Mucosa of stomach (tissue), 1 donor: ENCODE results near the gene OR6M1.

Experiments used
- H3K27me3 ChIP-seq: one replicate; pipeline ENCODE4 v1.7.0; 2013; ENCODE audit warnings: mild to moderate bottlenecking, low read length; ENCODE audit not compliant: control insufficient read depth, insufficient read depth
- H3K36me3 ChIP-seq: one replicate; pipeline ENCODE4 v1.7.0; 2013; ENCODE audit warnings: low read length; ENCODE audit not compliant: control insufficient read depth, insufficient read depth
- H3K4me1 ChIP-seq: one replicate; pipeline ENCODE4 v1.7.0; 2013; ENCODE audit warnings: mild to moderate bottlenecking, low read length; ENCODE audit not compliant: control insufficient read depth, insufficient read depth
- H3K4me3 ChIP-seq: one replicate; pipeline ENCODE4 v1.7.0; 2013; ENCODE audit warnings: low read length
- H3K9ac ChIP-seq: one replicate; pipeline ENCODE4 v1.7.0; 2013; ENCODE audit warnings: mild to moderate bottlenecking, low read length, moderate library complexity
- H3K9me3 ChIP-seq: one replicate; pipeline ENCODE4 v1.7.0; 2013; ENCODE audit warnings: mild to moderate bottlenecking, low read length, moderate library complexity; ENCODE audit not compliant: control insufficient read depth
- donor health status: Pancreatic carcinoma.

Gene OR6M1

GRCh38 chr11:123806249-123806648 lies at the start of gene OR6M1:
OR6M1 (minus strand) TSS chr11:123806349; CDS start chr11:123806349, 0 bp downstream.
- Histone ChIP-seq H3K4me3 (no peak within 1 kb of the TSS), H3K27me3 (no peaks in the 10 kb centered on the region), H3K9ac (no peak within 1 kb of the TSS), H3K36me3 (no peaks in the 10 kb centered on the region), H3K9me3 (no peaks in the 10 kb centered on the region), H3K4me1 (no peaks in the 10 kb centered on the region)

- Histone ChIP-seq H3K36me3 (no peaks in the 10 kb centered on the region), H3K27me3 (no peaks in the 10 kb centered on the region), H3K4me1 (no peaks in the 10 kb centered on the region), H3K9ac (no peak overlapping the region), H3K9me3 (no peaks in the 10 kb centered on the region), H3K4me3 (no peak overlapping the region)
Measured at GRCh38 chr11:123853038-123853437, 46.9 kb upstream of the OR6M1 start.

- Histone ChIP-seq H3K27me3 (no peaks in the 10 kb centered on the region), H3K36me3 (no peaks in the 10 kb centered on the region), H3K4me1 (no peaks in the 10 kb centered on the region), H3K9ac (no peak overlapping the region), H3K4me3 (no peak overlapping the region), H3K9me3 (no peaks in the 10 kb centered on the region)
Measured at GRCh38 chr11:123852321-123852720, 46.2 kb upstream of the OR6M1 start.

GRCh38 chr11:123851110-123851509 lies 45.0 kb upstream of the OR6M1 start:
- H3K4me1 ChIP-seq: no peaks in the 10 kb centered on the region
- no peaks in the 10 kb centered on the region for H3K27me3 ChIP-seq
- H3K9ac ChIP-seq: no peak overlapping the region
- no peaks in the 10 kb centered on the region for H3K36me3 ChIP-seq
- H3K9me3 ChIP-seq: no peaks in the 10 kb centered on the region
- H3K4me3 ChIP-seq: no peak overlapping the region

GRCh38 chr11:123841174-123841573 lies 35.0 kb upstream of the OR6M1 start:
- Histone ChIP-seq H3K36me3 (no peaks in the 10 kb centered on the region), H3K9me3 (no peaks in the 10 kb centered on the region), H3K4me1 (no peaks in the 10 kb centered on the region), H3K4me3 (no peak overlapping the region), H3K9ac (no peak overlapping the region), H3K27me3 (no peaks in the 10 kb centered on the region)

- Histone ChIP-seq H3K27me3 (no peaks in the 10 kb centered on the region), H3K9me3 (no peaks in the 10 kb centered on the region), H3K4me1 (no peaks in the 10 kb centered on the region), H3K36me3 (no peaks in the 10 kb centered on the region), H3K9ac (no peak overlapping the region), H3K4me3 (no peak overlapping the region)
Measured at GRCh38 chr11:123839131-123839530, 33.0 kb upstream of the OR6M1 start.

GRCh38 chr11:123838659-123839058 lies 32.5 kb upstream of the OR6M1 start:
- no peak overlapping the region for H3K4me3 ChIP-seq
- H3K36me3 ChIP-seq: no peaks in the 10 kb centered on the region
- no peaks in the 10 kb centered on the region for H3K27me3 ChIP-seq
- no peaks in the 10 kb centered on the region for H3K9me3 ChIP-seq
- no peak overlapping the region for H3K9ac ChIP-seq
- H3K4me1 ChIP-seq: no peaks in the 10 kb centered on the region

GRCh38 chr11:123838199-123838598 lies 32.0 kb upstream of the OR6M1 start:
- H3K9me3 ChIP-seq: no peaks in the 10 kb centered on the region
- H3K27me3 ChIP-seq: no peaks in the 10 kb centered on the region
- no peaks in the 10 kb centered on the region for H3K36me3 ChIP-seq
- H3K9ac ChIP-seq: no peak overlapping the region
- H3K4me1 ChIP-seq: no peaks in the 10 kb centered on the region
- no peak overlapping the region for H3K4me3 ChIP-seq

GRCh38 chr11:123833095-123833494 lies 26.9 kb upstream of the OR6M1 start:
- Histone ChIP-seq H3K9ac (no peak overlapping the region), H3K27me3 (no peaks in the 10 kb centered on the region), H3K9me3 (no peaks in the 10 kb centered on the region), H3K4me3 (no peak overlapping the region), H3K36me3 (no peaks in the 10 kb centered on the region), H3K4me1 (no peaks in the 10 kb centered on the region)

GRCh38 chr11:123829745-123830144 lies 23.6 kb upstream of the OR6M1 start:
- H3K9ac ChIP-seq: no peak overlapping the region
- no peaks in the 10 kb centered on the region for H3K9me3 ChIP-seq
- H3K4me1 ChIP-seq: no peaks in the 10 kb centered on the region
- H3K4me3 ChIP-seq: no peak overlapping the region
- no peaks in the 10 kb centered on the region for H3K36me3 ChIP-seq
- no peaks in the 10 kb centered on the region for H3K27me3 ChIP-seq

GRCh38 chr11:123822599-123822998 lies 16.4 kb upstream of the OR6M1 start:
- Histone ChIP-seq H3K4me1 (peaks cover 11% of the 10 kb centered on the region), H3K9me3 (no peaks in the 10 kb centered on the region), H3K27me3 (no peaks in the 10 kb centered on the region), H3K9ac (peak overlapping the region; percentile 36), H3K4me3 (peak overlapping the region; percentile 22), H3K36me3 (no peaks in the 10 kb centered on the region)

- Histone ChIP-seq H3K36me3 (no peaks in the 10 kb centered on the region), H3K27me3 (no peaks in the 10 kb centered on the region), H3K4me3 (peak overlapping the region; percentile 22), H3K9me3 (no peaks in the 10 kb centered on the region), H3K4me1 (peaks cover 11% of the 10 kb centered on the region), H3K9ac (peak overlapping the region; percentile 36)
Measured at GRCh38 chr11:123822032-123822431, 15.9 kb upstream of the OR6M1 start.

GRCh38 chr11:123815122-123815521 lies 9.0 kb upstream of the OR6M1 start:
- Histone ChIP-seq H3K4me1 (no peaks in the 10 kb centered on the region), H3K9me3 (no peaks in the 10 kb centered on the region), H3K36me3 (no peaks in the 10 kb centered on the region)

More at GRCh38 chr11:123815122-123815521, 9.0 kb upstream of the OR6M1 start:
- Histone ChIP-seq H3K9ac (no peak overlapping the region), H3K4me3 (no peak overlapping the region), H3K27me3 (no peaks in the 10 kb centered on the region)
